Retinal pigment epithelial cell (primary cell): ENCODE data around the gene ZNF512B.
"Not testable (repeated sequence)": the region's sequence is repeated elsewhere in the genome, so short reads cannot be mapped to it uniquely, and the experiment has no call there.

ENCODE experiments used
- DNase-seq: peaks from one replicate; pipeline ENCODE4 v3.0.0-alpha.2; 2010; ENCODE audit warnings: low read depth
- H3K4me3 ChIP-seq: 2 replicates; pipeline ENCODE4 v1.5.1; 2011; ENCODE audit warnings: mild to moderate bottlenecking, low read length, control low read depth, moderate library complexity
- CTCF ChIP-seq: conservative IDR thresholded peaks from 2 replicates; pipeline ENCODE4 v1.5.1; 2011; ENCODE audit warnings: low read depth, low read length, control low read depth, inconsistent platforms

ZNF512B gene

DNA sequence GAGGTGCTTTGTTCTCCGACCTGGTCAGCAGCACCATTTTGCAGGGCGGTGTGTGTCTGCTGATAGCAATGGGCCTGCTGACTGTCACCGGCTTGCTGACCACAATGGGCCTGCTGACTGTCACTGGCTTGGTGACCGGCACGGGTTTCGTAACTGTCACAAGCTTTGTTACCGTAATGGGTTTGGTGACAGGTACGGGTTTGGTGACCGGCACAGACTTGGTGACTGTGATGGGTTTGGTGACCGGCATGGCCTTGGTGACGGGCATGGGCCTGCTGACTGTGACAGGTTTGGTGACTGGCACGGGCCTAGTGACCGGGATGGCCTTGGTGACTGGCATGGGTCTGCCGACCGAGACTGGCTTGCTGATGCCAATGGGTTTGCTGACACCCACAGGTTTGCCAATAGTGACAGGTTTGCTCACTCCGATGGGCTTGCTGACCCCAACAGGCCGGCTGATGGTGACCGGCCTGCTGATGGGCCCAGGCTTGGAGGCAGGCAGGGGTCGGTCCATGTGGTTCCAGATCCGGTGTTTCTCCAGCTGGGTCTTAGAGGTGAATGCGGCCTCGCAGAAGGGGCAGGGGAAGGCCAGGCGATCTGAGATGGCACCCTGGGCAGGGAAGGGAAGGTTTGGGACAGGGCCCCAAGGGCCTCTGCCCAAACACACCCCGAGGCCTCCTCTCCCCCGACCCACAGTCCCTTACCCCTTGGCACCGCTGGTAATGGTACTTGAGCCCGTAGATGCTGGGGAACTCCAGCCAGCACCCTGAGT lies 3.4 kb downstream of the ZNF512B start:
- no peak for DNase-seq
- H3K4me3 ChIP-seq, result no peak overlapping the region
- TF ChIP-seq CTCF, result no peak

DNA sequence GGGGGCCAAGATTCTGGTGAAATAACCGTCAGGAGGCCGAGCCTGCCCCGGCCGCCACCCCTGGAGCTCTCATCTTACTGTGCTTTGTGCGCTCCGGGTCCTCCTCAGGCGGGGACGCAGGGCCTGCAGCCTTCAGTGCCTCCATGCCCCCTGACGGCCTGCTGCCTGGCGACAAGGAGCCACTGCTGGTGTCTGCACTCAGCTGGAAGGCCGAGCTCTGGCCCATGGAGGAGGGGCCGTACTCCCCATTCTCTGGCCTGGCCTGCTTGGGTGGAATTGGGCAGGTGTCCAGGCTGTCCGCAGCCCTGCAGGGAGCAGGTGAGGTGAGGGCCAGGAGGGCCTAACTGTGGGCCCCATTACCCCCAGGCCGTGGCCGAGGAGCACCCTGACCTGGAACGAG lies 5.3 kb downstream of the ZNF512B start:
- TF ChIP-seq CTCF, result no peak

DNA sequence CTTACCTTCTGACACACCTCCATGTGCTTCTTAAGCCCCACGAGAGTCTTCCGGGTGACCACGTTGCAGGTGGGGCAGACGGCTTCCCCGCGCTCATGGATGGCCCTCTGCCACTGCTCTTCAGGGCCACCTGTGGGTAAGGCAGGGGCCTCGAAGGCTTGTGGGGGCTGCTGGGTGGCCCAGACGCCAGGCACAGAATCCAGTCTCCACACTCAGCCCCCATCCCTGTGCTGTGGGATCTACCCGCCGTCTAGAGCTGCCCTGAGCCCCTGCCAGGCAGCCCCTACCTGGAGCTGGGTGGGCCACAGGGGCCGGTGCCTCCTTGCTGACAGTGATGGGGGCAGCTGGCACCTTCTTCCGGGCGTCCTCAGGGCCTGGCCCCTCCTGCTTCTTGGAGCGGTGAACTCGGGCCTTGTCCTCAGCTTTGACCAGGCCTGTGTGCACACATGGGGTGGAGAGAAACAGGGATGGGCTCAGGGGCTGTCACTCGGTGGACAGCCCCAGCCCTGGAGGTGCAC lies 5.9 kb downstream of the ZNF512B start:
- TF ChIP-seq CTCF, result no peak
- no peak overlapping the region for H3K4me3 ChIP-seq
- DNase-seq, result no peak

More for the DNA sequence above, 5.3 kb downstream of the ZNF512B start:
- H3K4me3 ChIP-seq, result no peak overlapping the region
- no peak for DNase-seq

DNA sequence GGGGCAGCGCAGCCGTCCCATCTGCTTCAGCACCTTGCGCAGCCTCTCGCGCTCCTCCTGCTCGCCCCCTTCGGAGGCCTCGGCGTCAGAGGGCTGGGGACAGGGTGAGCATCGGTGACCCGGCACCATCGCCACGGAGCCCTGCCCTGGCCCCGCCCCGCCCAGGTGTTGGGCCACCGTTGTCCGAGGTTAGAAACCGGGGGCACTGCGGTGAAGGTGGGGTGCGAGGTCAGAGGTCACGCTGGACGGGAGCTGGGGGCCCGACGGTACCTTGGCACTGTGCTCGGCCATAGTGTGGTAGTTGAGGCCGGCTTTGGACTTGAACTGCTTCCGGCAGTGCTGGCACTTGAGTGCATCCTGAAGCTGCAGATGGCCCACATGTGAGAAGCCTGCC lies 6.4 kb downstream of the ZNF512B start:
- H3K4me3 ChIP-seq, result no peak overlapping the region
- TF ChIP-seq CTCF, result no peak
- no peak for DNase-seq

DNA sequence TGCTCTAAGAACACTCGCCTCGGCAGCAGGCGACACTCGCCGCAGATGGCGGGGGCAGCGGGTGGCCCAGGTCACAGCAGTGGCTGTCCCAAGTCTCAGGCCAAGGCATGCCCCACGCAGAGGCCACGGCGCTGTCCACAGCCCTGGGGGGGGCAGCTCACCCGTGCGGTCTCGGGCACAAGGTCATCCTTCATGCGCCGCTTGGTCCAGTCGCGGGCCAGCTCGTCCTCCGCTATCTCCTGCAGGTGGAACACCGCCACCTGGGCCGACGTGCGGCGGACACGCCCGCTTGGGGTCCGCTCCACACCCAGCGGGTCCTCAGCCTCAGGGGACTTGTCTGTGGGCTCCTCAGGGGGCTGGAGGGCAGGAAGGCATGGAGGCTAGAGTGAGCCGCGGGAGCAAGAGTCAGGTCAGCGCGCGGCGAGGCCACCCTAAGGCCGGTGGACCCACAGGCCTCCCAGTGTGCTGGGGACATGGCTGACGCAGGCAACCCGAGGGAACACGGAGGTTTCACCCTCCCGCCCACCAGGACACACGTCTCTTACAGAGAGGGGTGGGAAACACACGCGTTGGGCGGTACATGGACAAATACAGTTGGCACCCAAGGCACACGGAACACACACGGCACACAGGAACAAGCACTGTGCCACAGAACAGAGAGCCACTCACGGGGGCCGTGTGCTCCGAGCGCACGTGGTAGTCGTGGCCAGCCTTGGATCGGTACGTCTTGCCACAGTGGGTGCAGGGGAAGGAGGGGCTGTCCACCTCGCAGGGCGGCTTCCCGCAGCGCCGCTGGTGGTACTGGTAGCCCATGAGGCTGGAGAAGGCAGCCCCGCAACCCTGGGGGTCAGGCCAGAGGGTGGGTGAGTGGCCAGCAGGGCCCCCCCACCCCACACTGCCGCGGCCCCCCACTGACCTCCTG lies 7.0 kb downstream of the ZNF512B start:
- TF ChIP-seq CTCF, result no peak
- no peak for DNase-seq
- no peak overlapping the region for H3K4me3 ChIP-seq

GRCh38 chr20:63961664-63962425 lies 7.9 kb downstream of the ZNF512B start:
- no peak for TF ChIP-seq CTCF
- no peak for DNase-seq
- H3K4me3 ChIP-seq, result no peak overlapping the region

DNA sequence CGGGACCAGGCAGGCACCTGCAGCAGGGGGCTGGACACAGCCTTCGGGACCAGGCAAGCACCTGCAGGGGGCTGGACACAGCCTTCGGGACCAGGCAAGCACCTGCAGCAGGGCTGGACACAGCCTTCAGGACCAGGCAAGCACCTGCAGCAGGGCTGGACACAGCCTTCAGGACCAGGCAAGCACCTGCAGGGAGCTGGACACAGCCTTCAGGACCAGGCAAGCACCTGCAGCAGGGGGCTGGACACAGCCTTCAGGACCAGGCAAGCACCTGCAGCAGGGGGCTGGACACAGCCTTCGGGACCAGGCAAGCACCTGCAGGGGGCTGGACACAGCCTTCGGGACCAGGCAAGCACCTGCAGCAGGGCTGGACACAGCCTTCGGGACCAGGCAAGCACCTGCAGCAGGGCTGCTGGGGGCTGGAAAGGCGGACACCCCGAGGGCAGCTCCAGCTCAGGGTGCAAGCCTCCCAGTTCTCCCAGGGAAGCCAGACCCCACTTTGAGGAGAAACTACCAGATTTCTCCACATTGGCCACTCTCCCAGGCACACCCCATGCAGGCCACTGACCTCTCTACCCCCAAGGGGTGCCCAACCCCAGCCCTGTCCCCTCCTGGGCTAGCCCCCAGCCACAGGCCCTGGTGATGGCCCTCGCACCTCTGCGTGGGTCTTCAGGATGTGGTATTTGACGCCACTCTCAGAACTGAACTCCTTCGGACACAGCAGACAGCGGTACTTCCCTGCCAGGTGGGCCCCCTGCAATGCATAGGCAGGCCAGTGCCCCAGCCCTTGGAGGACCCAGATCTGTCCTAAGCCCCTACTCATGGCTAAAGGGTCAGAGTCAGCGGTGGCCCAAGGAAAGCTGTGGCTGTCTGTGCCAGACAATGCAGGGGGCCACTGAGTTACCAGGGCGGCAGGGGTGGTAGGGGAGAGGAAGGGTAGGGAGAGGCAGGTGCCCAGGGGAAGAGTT lies 8.8 kb downstream of the ZNF512B start:
- not testable (repeated sequence) for DNase-seq, H3K4me3 ChIP-seq
